ENCODE results near the gene CEP57. TPM values are rescaled to one million over a fixed set of nuclear protein-coding genes. Genes with fewer than 3 reads are reported as not detected.
"Not testable (repeated sequence)": the region's sequence is repeated elsewhere in the genome, so short reads cannot be mapped to it uniquely, and the experiment has no call there.

The CEP57 gene
- total RNA-seq, 4 donors from 2014 or later: 18.6 to 30.1 (median 23.8) TPM

- 88 to 89% methylated on average over 6 of the region's 6 CpGs for WGBS, 2 donors
- peaks cover 0 to 20% (median 0%) of the 10 kb centered on the region in 3 donors for H3K36me3 ChIP-seq
- DNase-seq: no peak
- no peaks in the 10 kb centered on the region for H3K4me1 ChIP-seq
- no peaks in the 10 kb centered on the region for H3K27me3 ChIP-seq
- H3K27ac ChIP-seq: no peak overlapping the region
- TF ChIP-seq POLR2A (IDR thresholded peaks at IDR 0.05) (no peak), CTCF (IDR thresholded peaks at IDR 0.05) (no peak)
- no peak overlapping the region for H3K4me3 ChIP-seq
- intact Hi-C loops (cut with DNase I): no loop called here
- H3K9me3 ChIP-seq: no peaks in the 10 kb centered on the region
Observed at GRCh38 chr11:95867105-95867504, 76.8 kb downstream of the CEP57 start.

GRCh38 chr11:95870877-95871276, 80.6 kb downstream of the CEP57 start:
- H3K27me3 ChIP-seq; H3K9me3 ChIP-seq; DNase-seq; H3K27ac ChIP-seq; intact Hi-C loops (cut with DNase I); H3K4me3 ChIP-seq; H3K36me3 ChIP-seq; H3K4me1 ChIP-seq: not testable (repeated sequence)
- WGBS, 2 donors: 77 to 86% methylated on average over 3 of the region's 3 CpGs

GRCh38 chr11:95877291-95877690, 87.0 kb downstream of the CEP57 start:
- H3K4me3 ChIP-seq: no peak overlapping the region
- no peak for TF ChIP-seq POLR2A (IDR thresholded peaks at IDR 0.05)
- no peak overlapping the region for H3K27ac ChIP-seq
- 60 to 67% methylated on average over 2 of the region's 2 CpGs for WGBS, 2 donors
- no peak for DNase-seq
- peaks cover 0 to 17% (median 0%) of the 10 kb centered on the region in 3 donors for H3K36me3 ChIP-seq
- no peaks in the 10 kb centered on the region for H3K9me3 ChIP-seq
- H3K4me1 ChIP-seq: no peaks in the 10 kb centered on the region
- H3K27me3 ChIP-seq: no peaks in the 10 kb centered on the region
- intact Hi-C loops (cut with DNase I): no loop called here

Small RNAs within 50 kb of the gene (small RNA-seq; reads per million reads assigned to genes)
- 0 to 0.45 (median 0.20) reads per million in 4 donors for gene RNA5SP345

Other genes starting within 250 kb of the CEP57 start
- gene FAM76B, start 716 bp upstream of the CEP57 start, total RNA-seq: 10 to 100 TPM; 14.8 to 33.8 (median 19.8) TPM
- gene MTMR2, start 133.6 kb downstream of the CEP57 start, total RNA-seq: 10 to 100 TPM; 10.8 to 29.5 (median 21.5) TPM

All from esophagus squamous epithelium (tissue), 5 donors.